Measurements from ENCODE around the gene SMIM43.

The SMIM43 gene

DNA sequence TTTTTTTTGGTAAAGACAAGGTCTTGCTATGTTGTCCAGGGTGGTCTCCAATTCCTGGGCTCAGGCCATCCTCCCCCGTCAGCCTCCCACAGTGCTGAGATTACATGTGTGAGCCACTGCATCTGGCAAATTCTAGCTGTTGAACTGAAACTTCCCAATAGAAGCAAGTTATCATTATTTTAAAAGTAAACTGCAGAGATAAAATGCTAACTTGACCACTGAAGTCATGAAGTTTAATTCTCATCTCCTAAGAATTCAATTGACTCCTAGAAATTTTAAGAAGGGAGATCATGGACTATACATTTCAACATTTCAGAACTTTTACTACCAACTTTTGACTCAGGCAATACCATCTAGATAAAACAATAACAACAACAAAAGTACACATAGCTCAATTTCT, 24.5 kb upstream of the SMIM43 start:
- TF ChIP-seq FOXK2 (IDR thresholded peaks at IDR 0.05), result no peak
- no peak for TF ChIP-seq NFRKB (IDR thresholded peaks at IDR 0.05)
- TF ChIP-seq ELF4 (IDR thresholded peaks at IDR 0.05), result no peak
- TF ChIP-seq, protein P1, sequence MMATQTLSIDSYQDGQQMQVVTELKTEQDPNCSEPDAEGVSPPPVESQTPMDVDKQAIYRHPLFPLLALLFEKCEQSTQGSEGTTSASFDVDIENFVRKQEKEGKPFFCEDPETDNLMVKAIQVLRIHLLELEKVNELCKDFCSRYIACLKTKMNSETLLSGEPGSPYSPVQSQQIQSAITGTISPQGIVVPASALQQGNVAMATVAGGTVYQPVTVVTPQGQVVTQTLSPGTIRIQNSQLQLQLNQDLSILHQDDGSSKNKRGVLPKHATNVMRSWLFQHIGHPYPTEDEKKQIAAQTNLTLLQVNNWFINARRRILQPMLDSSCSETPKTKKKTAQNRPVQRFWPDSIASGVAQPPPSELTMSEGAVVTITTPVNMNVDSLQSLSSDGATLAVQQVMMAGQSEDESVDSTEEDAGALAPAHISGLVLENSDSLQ (IDR thresholded peaks at IDR 0.05), result no peak
- no peak for TF ChIP-seq FOXA1 (IDR thresholded peaks at IDR 0.05)
- CTCF ChIA-PET, result no interaction called here
- POLR2A ChIA-PET, result interaction anchor here (1.6 kb wide), 1 partner anchor 11 kb away, joined by 8 read pairs; the partner anchor contains the start of gene EXOSC9
- DNase-seq (ENCODE audit: extremely low spot score), result no peak

DNA sequence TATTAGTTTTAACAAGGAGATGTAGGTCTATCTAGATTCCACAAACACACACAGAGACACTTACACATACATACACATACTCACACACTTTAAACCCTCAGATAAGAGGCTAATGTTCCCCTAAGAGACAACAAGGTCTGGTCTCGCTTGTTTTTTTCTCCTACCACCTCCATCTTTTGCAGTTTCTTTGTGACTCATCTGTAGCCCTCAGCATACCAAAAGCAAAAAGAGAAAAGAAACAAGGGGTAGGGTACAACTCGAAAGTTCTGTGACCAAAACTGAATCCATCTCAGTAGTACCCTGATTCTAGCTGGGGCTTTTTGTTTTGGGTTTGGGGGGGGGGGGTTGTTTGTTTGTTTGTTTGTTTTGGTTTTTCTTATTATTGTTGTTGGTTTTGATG, 23.9 kb upstream of the SMIM43 start:
- ChIA-PET POLR2A (no interaction called here), CTCF (no interaction called here)
- DNase-seq (ENCODE audit: extremely low spot score), result no peak
- TF ChIP-seq FOXA1 (IDR thresholded peaks at IDR 0.05) (no peak), SP1 (IDR thresholded peaks at IDR 0.05) (no peak), ELF4 (IDR thresholded peaks at IDR 0.05) (no peak), FOXM1 (IDR thresholded peaks at IDR 0.05; ENCODE audit: borderline replicate concordance) (no peak), FOXK2 (IDR thresholded peaks at IDR 0.05) (no peak), BHLHE40 (IDR thresholded peaks at IDR 0.05; ENCODE audit: borderline replicate concordance) (no peak), CTBP1 (IDR thresholded peaks at IDR 0.05; ENCODE audit: borderline replicate concordance) (no peak), SUZ12 (IDR thresholded peaks at IDR 0.05) (no peak), L3MBTL2 (conservative IDR thresholded peaks at IDR 0.05) (no peak), NFRKB (IDR thresholded peaks at IDR 0.05) (no peak), ARNT (IDR thresholded peaks at IDR 0.05) (no peak)
- TF ChIP-seq, protein P1 (IDR thresholded peaks at IDR 0.05), result no peak

DNA sequence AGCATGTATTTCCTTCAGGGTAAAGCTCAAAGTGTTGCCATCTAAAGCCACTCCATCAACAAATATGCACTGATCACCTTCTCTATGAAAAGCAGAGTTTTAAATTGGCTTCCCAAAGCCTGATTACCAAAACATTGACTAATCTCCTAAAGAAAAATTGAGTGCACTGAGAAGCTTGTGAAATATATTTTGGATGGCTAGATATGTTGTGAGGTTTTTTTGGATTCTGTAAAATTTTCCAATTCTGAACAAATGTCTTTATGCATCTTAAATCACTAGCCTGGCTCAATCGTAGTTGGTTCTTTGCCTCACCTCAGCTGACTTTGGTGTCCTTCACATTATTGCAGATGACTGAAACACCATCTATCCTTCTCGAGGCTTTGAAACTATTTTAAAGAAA, 21.3 kb upstream of the SMIM43 start:
- ChIA-PET CTCF (no interaction called here), POLR2A (interaction anchor here (1.5 kb wide), 1 partner anchor 15 kb away, joined by 5 read pairs; the partner anchor contains the start of gene EXOSC9)
- no peak for TF ChIP-seq FOXM1 (IDR thresholded peaks at IDR 0.05; ENCODE audit: borderline replicate concordance)
- no peak for TF ChIP-seq CTBP1 (IDR thresholded peaks at IDR 0.05; ENCODE audit: borderline replicate concordance)
- no peak for TF ChIP-seq FOXK2 (IDR thresholded peaks at IDR 0.05)
- TF ChIP-seq SP1 (IDR thresholded peaks at IDR 0.05), result no peak
- TF ChIP-seq ELF4 (IDR thresholded peaks at IDR 0.05), result no peak
- no peak for TF ChIP-seq HDGF (IDR thresholded peaks at IDR 0.05; ENCODE audit: borderline replicate concordance)
- no peak for TF ChIP-seq SUZ12 (IDR thresholded peaks at IDR 0.05)
- DNase-seq (ENCODE audit: extremely low spot score), result no peak

DNA sequence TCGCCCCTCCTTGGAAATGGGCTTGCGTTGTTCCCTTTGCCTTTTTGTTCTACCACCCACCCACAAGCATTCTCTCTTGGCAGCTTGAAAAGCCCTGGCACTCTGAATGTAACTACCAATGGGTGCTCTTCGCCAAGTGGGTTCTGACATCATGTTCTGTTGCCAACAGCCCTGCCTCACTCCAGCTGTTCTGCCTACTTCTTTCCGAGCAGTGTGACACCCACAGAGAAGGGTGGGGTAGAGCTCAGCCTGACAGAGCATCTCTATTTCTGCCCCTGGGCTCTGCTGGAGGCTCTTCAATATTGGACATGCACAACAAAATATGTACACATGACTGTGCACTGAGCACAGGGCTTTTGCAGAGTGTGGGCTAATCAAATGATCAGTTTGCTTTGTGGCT, 20.5 kb upstream of the SMIM43 start:
- DNase-seq (ENCODE audit: extremely low spot score), result no peak
- TF ChIP-seq LEF1 (IDR thresholded peaks at IDR 0.05; ENCODE audit: borderline replicate concordance) (no peak), NFRKB (IDR thresholded peaks at IDR 0.05) (no peak), SP1 (IDR thresholded peaks at IDR 0.05) (no peak), BHLHE40 (IDR thresholded peaks at IDR 0.05; ENCODE audit: borderline replicate concordance) (no peak), TARDBP (IDR thresholded peaks at IDR 0.05) (no peak), ELF4 (IDR thresholded peaks at IDR 0.05) (no peak)
- TF ChIP-seq, protein P1 (IDR thresholded peaks at IDR 0.05), result no peak
- ChIA-PET CTCF (no interaction called here), POLR2A (interaction anchor here (1.5 kb wide), 1 partner anchor 16 kb away, joined by 5 read pairs; the partner anchor contains the start of gene EXOSC9)

DNA sequence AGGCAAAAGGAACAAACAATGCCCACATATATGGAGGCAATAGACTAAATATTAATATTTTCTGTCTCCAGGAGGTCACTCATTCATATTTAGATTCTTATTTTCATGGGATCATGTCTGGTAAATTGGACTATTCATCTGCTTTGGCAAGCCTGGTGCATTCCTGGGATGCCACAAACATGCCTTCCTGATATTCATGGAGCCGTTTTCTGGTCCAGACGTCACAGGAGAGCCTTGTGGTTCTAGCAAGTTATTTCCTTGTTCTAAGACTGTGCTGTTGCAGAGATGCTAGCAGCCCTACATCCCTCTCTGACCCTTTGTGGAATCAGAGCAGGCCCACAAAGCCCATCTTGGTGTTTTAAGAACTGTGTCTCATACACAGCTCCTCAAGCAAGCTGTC, 20.0 kb upstream of the SMIM43 start:
- POLR2A ChIA-PET, result interaction anchor here (1.5 kb wide), 1 partner anchor 16 kb away, joined by 5 read pairs; the partner anchor contains the start of gene EXOSC9
- DNase-seq (ENCODE audit: extremely low spot score), result no peak
- TF ChIP-seq ARNT (IDR thresholded peaks at IDR 0.05), result no peak
- TF ChIP-seq FOXM1 (IDR thresholded peaks at IDR 0.05; ENCODE audit: borderline replicate concordance), result no peak
- TF ChIP-seq HDGF (IDR thresholded peaks at IDR 0.05; ENCODE audit: borderline replicate concordance), result no peak
- TF ChIP-seq ZNF384 (IDR thresholded peaks at IDR 0.05), result no peak
- no peak for TF ChIP-seq LEF1 (IDR thresholded peaks at IDR 0.05; ENCODE audit: borderline replicate concordance)
- no peak for TF ChIP-seq SUZ12 (IDR thresholded peaks at IDR 0.05)
- no peak for TF ChIP-seq SP1 (IDR thresholded peaks at IDR 0.05)
- TF ChIP-seq FOXK2 (IDR thresholded peaks at IDR 0.05), result no peak
- TF ChIP-seq TARDBP (IDR thresholded peaks at IDR 0.05), result no peak
- TF ChIP-seq L3MBTL2 (conservative IDR thresholded peaks at IDR 0.05), result no peak
- no peak for TF ChIP-seq NFRKB (IDR thresholded peaks at IDR 0.05)
- no peak for TF ChIP-seq ELF4 (IDR thresholded peaks at IDR 0.05)
- TF ChIP-seq, protein P1 (IDR thresholded peaks at IDR 0.05), result no peak
- CTCF ChIA-PET, result no interaction called here

DNA sequence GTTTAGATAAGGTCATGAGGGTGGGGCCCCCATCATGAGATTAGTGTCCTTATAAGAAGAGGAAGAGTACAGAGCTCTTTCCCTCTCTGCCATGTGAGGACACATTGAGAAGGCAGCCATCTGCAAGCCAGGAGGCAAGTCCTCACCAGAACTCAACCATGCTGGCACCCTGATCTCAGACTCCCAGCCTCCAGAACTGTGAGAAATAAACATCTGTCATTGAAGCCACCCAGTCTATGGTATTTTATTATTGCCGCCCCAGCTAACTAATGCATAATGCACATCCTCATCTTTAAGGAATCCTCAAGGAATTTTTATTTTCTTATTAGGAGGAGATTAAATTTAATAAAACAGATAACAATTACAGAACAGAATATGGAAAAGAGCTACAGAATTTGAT, 19.4 kb upstream of the SMIM43 start:
- no peak for DNase-seq (ENCODE audit: extremely low spot score)
- ChIA-PET CTCF (no interaction called here), POLR2A (no interaction called here)
- TF ChIP-seq NFRKB (IDR thresholded peaks at IDR 0.05), result no peak
- TF ChIP-seq, protein P1 (IDR thresholded peaks at IDR 0.05), result no peak
- no peak for TF ChIP-seq ZNF384 (IDR thresholded peaks at IDR 0.05)
- no peak for TF ChIP-seq LEF1 (IDR thresholded peaks at IDR 0.05; ENCODE audit: borderline replicate concordance)
- TF ChIP-seq L3MBTL2 (conservative IDR thresholded peaks at IDR 0.05), result no peak
- TF ChIP-seq FOXM1 (IDR thresholded peaks at IDR 0.05; ENCODE audit: borderline replicate concordance), result no peak
- no peak for TF ChIP-seq ARNT (IDR thresholded peaks at IDR 0.05)
- no peak for TF ChIP-seq BHLHE40 (IDR thresholded peaks at IDR 0.05; ENCODE audit: borderline replicate concordance)
- no peak for TF ChIP-seq SUZ12 (IDR thresholded peaks at IDR 0.05)
- no peak for TF ChIP-seq ELF4 (IDR thresholded peaks at IDR 0.05)
- no peak for TF ChIP-seq TARDBP (IDR thresholded peaks at IDR 0.05)
- no peak for TF ChIP-seq FOXK2 (IDR thresholded peaks at IDR 0.05)
- no peak for TF ChIP-seq CTBP1 (IDR thresholded peaks at IDR 0.05; ENCODE audit: borderline replicate concordance)
- TF ChIP-seq SP1 (IDR thresholded peaks at IDR 0.05), result no peak
- TF ChIP-seq FOXA1 (IDR thresholded peaks at IDR 0.05), result no peak
- TF ChIP-seq HDGF (IDR thresholded peaks at IDR 0.05; ENCODE audit: borderline replicate concordance), result no peak

Data from HEK293T (cell line).